Measurements from ENCODE around the gene CCNF.

CCNF gene

DNA sequence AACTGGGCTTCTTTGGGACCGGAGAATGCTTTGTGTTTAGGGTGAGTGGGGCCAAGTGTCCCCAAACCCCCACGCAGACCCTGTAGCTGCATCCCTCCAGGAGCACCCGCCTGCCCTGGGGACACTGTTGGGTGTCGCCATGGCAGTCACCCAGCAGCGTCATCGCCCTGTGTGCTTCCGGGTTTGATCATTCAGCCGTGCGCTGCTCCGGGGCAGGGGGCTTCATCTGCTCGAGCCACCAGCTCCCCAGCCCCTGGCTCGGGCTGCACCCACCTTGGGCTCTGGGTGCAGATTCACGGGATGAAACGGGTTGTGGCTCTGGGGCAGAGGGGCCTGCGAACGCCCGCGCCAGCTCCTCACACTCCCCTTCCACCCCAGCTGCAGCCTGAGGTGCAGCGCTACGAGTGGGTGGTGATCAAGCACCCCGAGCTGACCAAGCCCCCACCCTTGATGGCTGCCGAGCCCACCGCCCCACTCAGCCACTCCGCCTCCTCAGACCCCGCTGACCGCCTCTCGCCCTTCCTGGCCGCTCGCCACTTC is 70.7 kb downstream of the CCNF start:
- H3K4me3 ChIP-seq (ENCODE audit: low read depth, low read length) = no peak overlapping the region
- H3K36me3 ChIP-seq (ENCODE audit: control insufficient read depth, insufficient read depth, low read length) = peaks cover 24% of the 10 kb centered on the region; the same call in 1 of the 2 replicates
- H3K9ac ChIP-seq (ENCODE audit: low read length) = no peak overlapping the region
- H3K27ac ChIP-seq (ENCODE audit: low read depth, low read length) = no peak overlapping the region
- H3K27me3 ChIP-seq (ENCODE audit: control insufficient read depth, insufficient read depth, low read length) = no peaks in the 10 kb centered on the region
- H3K4me1 ChIP-seq (ENCODE audit: control insufficient read depth, insufficient read depth, low read length) = peaks cover 11% of the 10 kb centered on the region
- no peaks in the 10 kb centered on the region for H3K9me3 ChIP-seq (ENCODE audit: control insufficient read depth, insufficient read depth, low read depth, low read length)

DNA sequence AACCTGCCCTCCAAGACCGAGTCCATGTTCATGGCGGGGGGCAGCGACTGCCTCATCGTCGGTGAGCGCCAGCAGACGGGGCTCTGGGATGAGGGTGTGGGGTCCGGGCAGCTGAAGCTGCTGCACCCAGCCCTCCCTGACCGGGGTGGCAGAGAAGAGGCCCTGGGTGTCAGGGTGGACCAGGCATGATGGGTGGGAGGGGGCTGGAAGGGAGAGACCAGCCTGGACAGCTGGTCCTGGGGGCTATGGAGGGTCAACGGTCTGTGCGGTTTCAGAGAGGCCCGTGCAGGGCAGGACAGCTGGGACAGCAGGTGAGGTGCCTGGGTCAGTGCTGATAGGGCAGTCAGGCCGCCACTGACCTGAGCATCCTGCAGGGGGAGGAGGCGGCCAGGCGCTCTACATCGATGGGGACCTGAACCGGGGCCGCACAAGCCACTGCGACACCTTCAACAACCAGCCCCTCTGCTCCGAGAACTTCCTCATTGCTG is 71.2 kb downstream of the CCNF start:
- H3K9me3 ChIP-seq (ENCODE audit: control insufficient read depth, insufficient read depth, low read depth, low read length) = no peaks in the 10 kb centered on the region
- peaks cover 11% of the 10 kb centered on the region for H3K4me1 ChIP-seq (ENCODE audit: control insufficient read depth, insufficient read depth, low read length)
- no peak overlapping the region for H3K4me3 ChIP-seq (ENCODE audit: low read depth, low read length)
- no peak overlapping the region for H3K9ac ChIP-seq (ENCODE audit: low read length)
- H3K27me3 ChIP-seq (ENCODE audit: control insufficient read depth, insufficient read depth, low read length) = no peaks in the 10 kb centered on the region
- 0 out of 2 replicates have a peak overlapping the region, but pooled peaks have one; percentile 29 for H3K27ac ChIP-seq (ENCODE audit: low read depth, low read length)
- H3K36me3 ChIP-seq (ENCODE audit: control insufficient read depth, insufficient read depth, low read length) = peaks cover 24% of the 10 kb centered on the region; the same call in 1 of the 2 replicates

DNA sequence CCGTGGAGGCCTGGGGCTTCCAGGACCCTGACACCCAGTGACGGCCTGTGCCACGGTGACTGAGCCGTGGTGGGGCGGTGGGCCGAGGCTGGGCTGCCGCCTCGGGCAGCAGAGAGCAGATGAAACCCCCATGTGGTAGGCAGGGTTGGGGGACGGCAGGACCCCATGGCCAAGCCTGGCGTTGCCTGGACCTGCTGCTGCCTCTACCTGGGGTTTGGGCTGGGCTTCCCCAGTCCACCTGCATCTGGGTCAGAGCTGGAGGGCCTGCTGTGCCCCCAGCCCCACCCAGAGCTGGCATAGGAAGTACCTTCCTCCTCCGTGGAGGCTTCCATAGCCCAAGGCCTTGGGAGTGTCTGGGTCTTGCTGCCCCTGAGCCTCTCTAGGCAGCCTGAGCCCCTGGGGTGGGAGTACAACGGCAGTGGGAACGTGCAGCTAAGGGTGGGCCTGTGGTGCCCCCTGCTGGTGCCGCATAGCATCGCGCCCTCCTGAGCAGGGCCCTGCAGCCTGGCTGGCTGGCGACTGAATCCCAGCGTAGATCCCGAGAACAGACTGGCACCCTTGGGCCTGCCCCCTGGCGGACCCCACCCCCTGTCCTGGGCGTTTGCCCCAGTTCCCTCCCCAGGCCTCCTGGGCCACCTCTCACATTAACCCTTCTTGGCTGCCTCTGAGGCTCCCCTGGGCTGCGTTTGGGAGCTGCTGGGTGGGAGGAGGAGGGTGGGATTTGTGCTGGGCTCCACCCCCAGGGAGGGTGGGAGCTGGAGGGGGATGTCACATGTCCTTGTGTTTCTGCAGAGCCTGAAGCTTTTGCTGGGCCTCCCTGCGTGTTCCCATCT is 71.9 kb downstream of the CCNF start:
- Histone ChIP-seq H3K9me3 (ENCODE audit: control insufficient read depth, insufficient read depth, low read depth, low read length) (no peaks in the 10 kb centered on the region), H3K9ac (ENCODE audit: low read length) (no peak overlapping the region), H3K4me3 (ENCODE audit: low read depth, low read length) (peak overlapping the region; percentile 58), H3K4me1 (ENCODE audit: control insufficient read depth, insufficient read depth, low read length) (peaks cover 11% of the 10 kb centered on the region), H3K27me3 (ENCODE audit: control insufficient read depth, insufficient read depth, low read length) (no peaks in the 10 kb centered on the region), H3K27ac (ENCODE audit: low read depth, low read length) (0 out of 2 replicates have a peak overlapping the region, but pooled peaks have one; percentile 29), H3K36me3 (ENCODE audit: control insufficient read depth, insufficient read depth, low read length) (peaks cover 23% of the 10 kb centered on the region; the same call in 1 of the 2 replicates)

DNA sequence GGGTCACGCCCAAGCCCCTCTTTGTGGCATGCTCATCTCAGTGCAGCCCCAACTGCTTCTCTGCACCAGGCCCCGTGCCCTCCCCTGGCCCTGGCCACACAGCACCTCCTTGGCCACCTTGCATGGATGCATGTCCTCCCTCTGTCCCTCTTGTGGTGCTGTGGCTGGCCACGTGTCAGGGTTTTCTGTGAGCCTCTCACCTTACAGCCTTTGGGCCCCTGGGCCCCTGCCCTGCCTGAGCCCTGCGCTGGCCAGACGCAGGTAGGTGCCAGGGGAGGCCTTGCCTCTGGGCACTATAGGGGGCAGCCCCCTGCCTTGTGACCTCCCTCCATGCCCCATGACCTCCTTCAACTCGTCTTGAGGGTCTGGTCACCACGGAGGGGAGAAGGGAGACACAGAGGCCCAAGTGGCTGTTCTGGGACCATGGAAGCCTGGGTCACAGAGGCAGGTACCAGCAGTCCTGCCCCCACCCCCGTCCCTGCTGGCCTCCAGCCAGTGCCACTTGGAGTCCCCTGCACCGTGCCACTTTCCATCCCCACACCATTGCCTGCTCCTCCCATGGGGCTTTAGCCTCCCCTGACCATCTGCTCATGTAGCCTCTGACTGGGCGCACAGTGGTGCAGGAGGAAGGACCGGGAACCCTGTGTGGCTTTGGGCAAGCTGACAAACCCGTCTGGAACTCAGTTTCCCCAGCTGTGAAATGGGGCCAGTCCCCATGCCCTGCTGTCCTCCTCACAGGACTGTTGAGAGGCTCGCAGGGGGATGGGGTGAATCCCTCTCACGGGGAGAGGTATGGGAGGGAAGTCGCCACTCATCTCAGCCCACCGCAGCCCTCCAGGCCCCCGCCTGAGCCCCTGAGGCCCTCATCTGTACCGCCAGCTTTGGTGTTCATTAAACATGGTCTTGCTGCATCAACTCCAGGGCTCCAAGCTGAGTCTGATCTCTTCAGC is 73.0 kb downstream of the CCNF start:
- H3K27ac ChIP-seq (ENCODE audit: low read depth, low read length) = no peak overlapping the region
- H3K9me3 ChIP-seq (ENCODE audit: control insufficient read depth, insufficient read depth, low read depth, low read length) = no peaks in the 10 kb centered on the region
- no peak overlapping the region for H3K9ac ChIP-seq (ENCODE audit: low read length)
- peaks cover 11% of the 10 kb centered on the region for H3K4me1 ChIP-seq (ENCODE audit: control insufficient read depth, insufficient read depth, low read length)
- no peaks in the 10 kb centered on the region for H3K27me3 ChIP-seq (ENCODE audit: control insufficient read depth, insufficient read depth, low read length)
- H3K36me3 ChIP-seq (ENCODE audit: control insufficient read depth, insufficient read depth, low read length) = peaks cover 12% of the 10 kb centered on the region; the same call in 1 of the 2 replicates
- H3K4me3 ChIP-seq (ENCODE audit: low read depth, low read length) = peak overlapping the region; percentile 58; the same call in 1 of the 2 replicates

DNA sequence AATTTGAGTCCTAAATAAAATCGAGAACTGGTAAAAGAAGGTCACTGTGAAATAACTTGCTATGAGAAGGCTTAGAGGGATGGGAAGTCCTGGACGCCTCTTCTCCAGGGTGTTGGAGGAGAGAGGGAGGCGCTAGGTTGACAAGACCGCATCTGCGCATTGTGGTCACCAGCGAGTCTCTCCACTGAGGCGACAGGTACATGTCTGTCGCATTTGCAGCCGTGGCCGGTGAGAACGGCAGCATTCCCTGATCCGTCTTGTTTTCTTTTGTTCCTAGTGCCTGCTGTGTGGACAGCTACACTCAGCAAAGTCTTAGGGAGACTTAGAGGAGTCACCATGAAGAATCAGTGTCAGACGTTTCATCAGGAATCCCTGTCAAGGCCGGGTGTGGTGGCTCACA is 76.4 kb downstream of the CCNF start:
- Histone ChIP-seq H3K9me3 (ENCODE audit: control insufficient read depth, insufficient read depth, low read depth, low read length) (no peaks in the 10 kb centered on the region), H3K4me1 (ENCODE audit: control insufficient read depth, insufficient read depth, low read length) (peaks cover 10% of the 10 kb centered on the region), H3K27ac (ENCODE audit: low read depth, low read length) (no peak overlapping the region), H3K9ac (ENCODE audit: low read length) (no peak overlapping the region), H3K27me3 (ENCODE audit: control insufficient read depth, insufficient read depth, low read length) (no peaks in the 10 kb centered on the region), H3K4me3 (ENCODE audit: low read depth, low read length) (no peak overlapping the region), H3K36me3 (ENCODE audit: control insufficient read depth, insufficient read depth, low read length) (no peaks in the 10 kb centered on the region)

DNA sequence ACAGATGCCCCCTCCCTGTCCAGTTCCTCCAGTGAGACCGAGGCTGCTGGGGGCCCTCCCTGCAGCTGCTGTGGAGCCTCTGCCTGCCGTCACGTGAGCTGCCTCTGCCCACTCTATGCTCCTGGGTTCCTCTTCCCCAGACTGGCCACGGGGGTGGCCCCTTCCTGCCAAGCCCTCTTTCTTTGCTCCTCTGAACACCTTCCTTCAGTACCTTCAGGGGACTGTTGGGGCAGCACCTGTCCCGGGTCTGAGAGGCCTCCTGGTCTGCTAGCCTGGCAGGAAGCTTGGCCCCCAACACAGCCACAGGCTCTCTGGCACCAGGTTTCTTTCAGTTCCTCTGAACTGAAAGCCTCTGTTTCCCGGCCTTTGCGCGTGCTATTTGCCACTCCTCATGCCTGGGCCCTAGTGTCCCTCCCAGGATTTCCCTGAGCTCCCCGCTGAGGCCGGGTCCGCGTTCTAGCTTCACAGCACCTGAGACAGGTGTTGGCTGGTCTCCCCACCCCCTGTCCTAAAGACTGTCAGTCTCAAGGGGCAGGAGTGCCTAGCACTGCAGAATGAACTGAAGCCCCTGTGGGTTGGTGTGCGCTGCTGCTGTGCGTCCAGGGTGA is 77.9 kb downstream of the CCNF start:
- Histone ChIP-seq H3K4me1 (ENCODE audit: control insufficient read depth, insufficient read depth, low read length) (peaks cover 12% of the 10 kb centered on the region), H3K36me3 (ENCODE audit: control insufficient read depth, insufficient read depth, low read length) (no peaks in the 10 kb centered on the region), H3K9ac (ENCODE audit: low read length) (peak overlapping the region; percentile 26), H3K4me3 (ENCODE audit: low read depth, low read length) (no peak overlapping the region), H3K9me3 (ENCODE audit: control insufficient read depth, insufficient read depth, low read depth, low read length) (no peaks in the 10 kb centered on the region), H3K27ac (ENCODE audit: low read depth, low read length) (no peak overlapping the region), H3K27me3 (ENCODE audit: control insufficient read depth, insufficient read depth, low read length) (no peaks in the 10 kb centered on the region)

DNA sequence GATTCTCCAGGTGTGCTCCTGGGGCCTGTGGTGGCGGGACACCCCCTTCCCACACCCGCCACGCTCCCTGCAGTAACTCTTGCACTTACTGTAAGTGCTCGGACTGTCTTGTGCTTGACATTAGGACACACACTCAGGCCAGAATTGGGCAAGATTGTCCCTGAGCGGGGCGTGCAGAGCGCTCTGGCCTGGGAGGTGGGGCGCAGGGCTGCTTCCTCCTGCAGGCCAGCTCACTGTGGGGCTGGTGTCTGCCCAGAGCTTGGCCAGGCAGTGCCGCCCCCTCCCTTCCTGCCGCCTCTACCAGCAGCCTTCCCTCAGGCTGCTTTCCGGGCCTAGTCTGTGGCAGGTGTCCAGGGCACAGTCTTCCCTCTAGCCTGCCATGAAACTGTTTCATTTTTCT is 78.4 kb downstream of the CCNF start:
- no peak overlapping the region for H3K9ac ChIP-seq (ENCODE audit: low read length)
- no peaks in the 10 kb centered on the region for H3K27me3 ChIP-seq (ENCODE audit: control insufficient read depth, insufficient read depth, low read length)
- H3K36me3 ChIP-seq (ENCODE audit: control insufficient read depth, insufficient read depth, low read length) = no peaks in the 10 kb centered on the region
- H3K4me1 ChIP-seq (ENCODE audit: control insufficient read depth, insufficient read depth, low read length) = peaks cover 17% of the 10 kb centered on the region
- H3K9me3 ChIP-seq (ENCODE audit: control insufficient read depth, insufficient read depth, low read depth, low read length) = no peaks in the 10 kb centered on the region
- H3K4me3 ChIP-seq (ENCODE audit: low read depth, low read length) = no peak overlapping the region
- H3K27ac ChIP-seq (ENCODE audit: low read depth, low read length) = no peak overlapping the region

Measured in HUES6 (cell line).